SHP77 (cell line): ENCODE results near the gene RSBN1L.
"Not testable (repeated sequence)": the region's sequence is repeated elsewhere in the genome, so short reads cannot be mapped to it uniquely, and the experiment has no call there.

ENCODE experiments used
- DNase-seq, 2 experiments: peaks; one replicate each; lab custom pipeline; 2025; lab: John Stamatoyannopoulos, UW

Gene RSBN1L

DNA sequence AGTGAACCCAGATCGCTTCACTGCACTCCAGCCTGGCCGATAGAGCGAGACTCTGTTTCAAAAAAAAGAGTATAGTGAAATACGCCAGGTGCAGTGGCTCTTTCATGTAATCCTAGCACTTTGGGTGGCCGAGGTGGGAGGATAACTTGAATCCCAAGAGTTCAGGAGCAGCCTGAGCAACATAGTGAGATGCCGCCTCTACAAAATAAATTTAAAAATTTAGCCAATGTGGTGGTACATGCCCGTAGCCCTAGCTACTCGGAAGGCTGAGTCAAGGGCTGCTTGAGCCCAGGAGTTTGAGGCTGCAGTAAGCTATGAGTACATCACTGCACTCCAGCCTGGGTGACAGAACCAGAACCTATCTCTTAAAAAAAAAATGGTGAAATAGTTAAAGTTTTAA is 74.1 kb downstream of the RSBN1L start:
- DNase-seq: no peak

DNA sequence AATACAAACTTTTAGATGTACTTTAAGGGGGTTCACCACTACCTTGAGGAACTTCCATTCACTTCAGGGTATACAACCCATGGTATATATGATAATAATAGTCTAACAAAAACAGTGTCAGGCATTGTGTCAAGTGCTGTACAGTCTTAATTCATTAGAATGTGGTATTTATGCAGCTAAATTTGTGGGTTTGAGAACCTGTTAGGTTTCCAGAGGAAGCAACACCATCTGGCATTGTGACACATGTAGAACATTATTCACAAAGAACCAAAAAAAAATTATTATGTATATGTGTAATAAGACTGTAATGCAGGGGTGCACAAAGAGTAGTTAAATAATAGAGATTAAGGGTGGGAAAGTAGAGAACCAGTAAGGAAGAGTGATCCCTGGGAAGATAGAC is 75.6 kb downstream of the RSBN1L start:
- no peak for DNase-seq

DNA sequence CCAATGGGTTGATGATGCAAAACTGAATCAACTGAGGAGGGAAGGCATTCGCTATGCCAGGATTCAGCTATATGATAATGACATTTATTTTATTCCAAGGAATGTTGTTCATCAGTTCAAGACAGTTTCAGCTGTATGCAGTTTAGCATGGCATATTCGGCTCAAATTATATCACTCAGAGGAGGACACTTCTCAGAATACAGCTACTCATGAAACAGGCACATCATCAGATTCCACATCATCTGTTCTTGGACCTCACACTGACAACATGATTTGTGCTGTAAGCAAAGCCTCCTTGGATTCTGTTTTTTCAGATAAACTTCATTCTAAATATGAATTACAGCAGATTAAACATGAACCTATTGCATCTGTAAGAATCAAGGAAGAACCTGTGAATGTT is 82.3 kb downstream of the RSBN1L start:
- no peak for DNase-seq

DNA sequence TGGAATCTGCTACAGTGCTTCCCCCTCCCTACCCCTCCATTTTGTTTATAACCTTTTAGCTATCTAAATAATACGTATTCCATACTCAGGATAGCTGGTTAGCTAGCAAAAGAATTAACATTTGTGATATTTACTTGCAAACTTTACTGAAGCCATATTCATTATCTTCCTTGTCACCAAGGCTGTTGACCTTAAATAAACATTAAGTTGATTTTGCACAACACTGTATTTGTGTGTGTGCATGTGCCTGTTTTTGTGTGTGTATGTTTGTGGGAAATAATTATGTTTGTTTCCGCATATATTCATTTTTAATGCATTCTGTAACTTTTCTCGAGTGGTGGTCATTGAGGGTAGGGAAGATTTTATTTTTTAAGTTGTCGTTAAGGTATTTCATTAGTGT is 86.1 kb downstream of the RSBN1L start:
- DNase-seq: no peak

DNA sequence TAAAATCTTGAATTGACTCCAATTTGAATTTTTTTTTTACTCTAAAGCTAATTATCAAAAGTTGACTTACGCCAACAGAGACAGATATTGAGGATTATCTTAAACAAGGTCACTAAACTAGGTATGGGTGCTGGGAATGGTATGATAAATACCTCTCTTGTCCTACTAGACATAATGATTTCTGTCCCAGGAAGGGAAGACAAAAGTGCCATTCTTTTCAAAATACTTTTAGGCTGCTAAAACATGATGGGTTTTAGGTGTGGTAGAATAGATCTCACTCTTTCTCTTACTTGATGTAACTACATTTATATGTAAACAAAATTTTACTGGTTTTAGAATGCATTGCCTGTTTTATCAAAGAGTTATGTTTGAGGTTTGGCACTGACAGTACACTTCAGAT is 86.9 kb downstream of the RSBN1L start:
- DNase-seq: no peak

DNA sequence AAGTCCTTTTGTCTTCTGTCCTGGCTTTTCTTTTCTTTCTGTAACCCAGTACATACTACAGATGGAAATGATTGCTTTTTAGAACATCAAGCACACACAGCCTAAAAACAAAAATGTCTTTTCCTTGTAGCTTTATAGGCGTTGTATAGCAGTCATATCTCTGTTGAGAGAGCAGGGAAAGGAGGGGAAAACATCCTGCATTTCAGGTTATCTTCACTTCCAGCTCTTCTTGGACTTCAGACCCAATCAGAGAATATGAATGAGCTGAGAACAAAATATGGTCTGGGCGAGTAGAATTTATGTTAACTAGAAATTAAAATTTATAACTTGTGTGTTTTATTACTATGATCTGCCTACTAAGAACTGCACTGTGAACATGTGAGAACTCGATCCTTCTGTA is 87.3 kb downstream of the RSBN1L start:
- DNase-seq: no peak

DNA sequence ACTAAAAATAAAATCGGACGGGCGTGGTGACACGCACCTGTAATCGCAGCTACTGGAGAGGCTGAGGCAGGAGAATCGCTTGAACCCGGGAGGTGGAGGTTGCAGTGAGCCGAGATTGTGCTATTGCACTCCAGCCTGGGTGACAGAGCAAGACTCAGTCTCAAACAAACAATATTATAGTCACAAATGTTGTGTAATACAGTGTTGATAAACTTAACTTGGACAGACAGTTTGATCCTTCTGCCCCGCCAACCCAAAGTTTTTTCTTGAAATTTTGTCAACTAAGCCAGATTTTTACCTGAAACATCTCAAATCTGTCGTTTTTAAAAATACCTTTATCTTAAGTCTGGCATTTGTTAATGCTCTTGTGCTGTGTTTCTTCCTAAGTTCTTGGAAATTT is 88.2 kb downstream of the RSBN1L start:
- DNase-seq: not testable (repeated sequence)

DNA sequence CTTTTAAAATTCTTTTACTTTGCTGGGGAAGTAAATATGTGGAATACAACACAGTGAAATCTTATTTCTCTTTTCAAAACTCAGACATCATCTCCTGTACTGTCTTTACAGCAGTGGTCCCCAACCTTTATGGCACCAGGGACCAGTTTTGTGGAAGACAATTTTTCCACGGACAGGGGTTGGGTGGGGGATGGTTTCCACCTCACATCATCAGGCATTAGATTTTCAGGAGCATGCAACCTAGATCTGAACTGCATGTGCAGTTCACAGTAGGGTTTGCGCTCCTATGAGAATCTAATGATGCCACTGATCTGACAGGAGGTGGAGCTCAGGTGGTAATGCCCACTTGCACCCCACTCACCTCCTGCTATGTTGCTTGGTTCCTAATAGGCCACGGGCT is 89.8 kb downstream of the RSBN1L start:
- no peak for DNase-seq

DNA sequence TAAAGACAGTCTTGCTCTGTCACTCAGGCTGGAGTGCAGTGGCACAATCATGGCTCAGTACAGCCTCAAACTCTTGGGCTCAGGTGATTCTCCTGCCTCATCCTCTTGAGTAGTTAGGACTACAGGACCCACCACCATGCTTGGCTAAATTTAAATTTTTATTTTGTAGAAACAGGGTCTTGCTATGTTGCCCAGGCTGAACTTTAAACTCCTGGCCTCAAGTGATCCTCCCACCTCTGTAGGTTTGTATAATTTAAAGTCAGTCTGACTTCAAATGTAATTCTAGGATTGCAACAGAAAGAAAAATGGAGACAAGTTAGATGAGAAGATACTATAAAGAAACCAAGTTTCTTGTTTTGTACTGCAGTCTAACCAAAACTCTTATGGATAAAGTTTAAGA is 90.5 kb downstream of the RSBN1L start:
- no peak for DNase-seq

DNA sequence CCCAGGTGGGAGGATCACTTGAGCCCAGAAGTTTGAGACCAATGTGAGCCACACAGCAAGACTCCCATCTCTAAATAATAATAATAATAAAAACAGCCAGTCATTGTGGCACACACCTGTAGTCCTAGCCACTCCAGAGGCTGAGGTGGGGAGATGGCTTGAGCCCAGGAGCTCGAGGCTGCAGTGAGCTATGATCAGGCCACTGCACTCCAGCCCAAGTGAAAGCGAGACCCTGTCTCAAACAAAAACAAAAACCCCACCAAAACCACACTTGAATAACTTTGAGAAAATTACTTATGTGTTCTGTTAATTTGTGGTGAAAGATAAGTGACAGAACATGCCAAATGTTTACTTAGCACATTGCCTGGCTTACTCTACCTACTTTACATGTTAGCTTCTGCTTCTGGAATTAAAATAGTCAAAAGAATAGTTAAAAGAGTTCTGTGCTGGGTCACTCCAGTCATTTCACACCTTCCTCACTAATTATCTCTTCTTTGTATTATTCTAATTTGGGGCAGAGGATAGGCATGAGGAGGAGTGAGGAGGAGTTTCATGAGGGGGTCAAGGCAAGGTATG is 92.2 kb downstream of the RSBN1L start:
- DNase-seq: no peak

DNA sequence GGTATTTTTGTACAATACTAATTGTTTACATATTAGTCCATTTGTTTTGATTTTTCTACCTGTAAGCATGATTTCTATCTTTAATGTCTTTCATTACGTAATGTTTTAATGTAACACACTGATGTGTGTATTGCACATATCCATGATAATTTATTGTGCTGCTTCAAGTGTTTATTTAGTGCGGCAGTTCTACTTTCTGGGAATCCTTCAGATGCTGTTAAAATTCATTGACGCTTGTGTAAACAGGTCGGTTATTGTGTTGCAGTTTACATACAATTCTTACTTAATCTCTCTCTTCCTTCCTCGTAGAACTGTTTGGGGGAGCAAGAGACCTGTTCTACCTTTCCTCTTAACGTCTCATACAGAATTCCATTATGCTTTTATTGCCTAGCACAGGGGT is 95.1 kb downstream of the RSBN1L start:
- DNase-seq: peak; percentile 64 to 75

DNA sequence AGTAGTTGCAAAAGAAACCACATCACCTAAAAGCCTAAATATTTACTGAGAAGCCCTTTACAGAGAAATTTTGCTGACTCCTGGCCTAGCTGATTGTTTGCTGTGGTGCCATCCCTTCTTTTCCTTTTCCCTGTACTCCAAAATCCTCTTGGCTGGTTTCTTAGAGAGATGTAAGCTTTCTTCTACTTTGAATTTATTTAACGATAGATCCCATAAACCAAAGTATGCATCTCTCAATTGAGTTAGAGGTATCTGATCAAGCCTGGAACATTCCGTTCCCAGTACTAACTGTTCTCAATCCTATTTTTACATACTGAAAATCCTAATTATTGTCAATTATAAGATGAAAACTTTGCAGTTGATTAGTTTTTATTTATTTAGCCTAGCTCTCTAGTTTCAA is 95.7 kb downstream of the RSBN1L start:
- no peak for DNase-seq

DNA sequence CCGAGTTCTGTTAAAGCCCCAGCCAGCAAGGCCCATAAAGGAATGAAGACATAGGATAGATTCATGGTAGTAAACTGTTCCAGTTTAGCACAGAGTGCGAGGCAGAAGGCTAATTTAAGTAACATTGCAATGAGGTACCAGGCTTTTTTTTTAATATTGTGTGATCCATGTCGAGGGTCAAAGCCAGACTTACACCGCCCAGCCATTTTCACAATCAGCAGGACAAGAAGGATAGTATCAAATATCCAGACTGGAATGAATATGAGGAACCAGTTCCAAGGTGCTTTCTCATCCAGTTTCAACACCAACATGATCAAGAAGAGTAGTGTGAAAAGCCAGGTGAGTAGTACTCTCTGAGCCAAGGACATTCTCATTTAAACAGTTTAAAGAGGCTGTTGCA is 97.7 kb downstream of the RSBN1L start:
- no peak for DNase-seq

DNA sequence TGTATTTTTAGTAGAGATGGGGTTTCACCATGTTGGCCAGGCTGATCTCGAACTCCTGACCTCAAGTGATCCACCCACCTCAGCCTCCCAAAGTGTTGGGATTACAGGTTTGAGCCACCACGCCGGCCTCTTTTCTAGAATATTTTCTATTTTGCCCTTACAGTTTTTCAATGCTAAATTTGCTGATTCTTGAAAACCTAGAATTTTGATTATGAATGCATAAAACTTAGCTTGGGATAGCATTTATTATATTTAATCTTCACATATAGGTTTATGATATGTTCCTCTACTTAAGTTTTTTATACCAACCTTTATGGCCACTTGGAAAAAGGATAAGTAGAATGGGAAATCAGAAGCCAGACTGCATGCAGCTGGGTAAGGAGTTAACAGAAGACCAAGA is 99.8 kb downstream of the RSBN1L start:
- no peak for DNase-seq

DNA sequence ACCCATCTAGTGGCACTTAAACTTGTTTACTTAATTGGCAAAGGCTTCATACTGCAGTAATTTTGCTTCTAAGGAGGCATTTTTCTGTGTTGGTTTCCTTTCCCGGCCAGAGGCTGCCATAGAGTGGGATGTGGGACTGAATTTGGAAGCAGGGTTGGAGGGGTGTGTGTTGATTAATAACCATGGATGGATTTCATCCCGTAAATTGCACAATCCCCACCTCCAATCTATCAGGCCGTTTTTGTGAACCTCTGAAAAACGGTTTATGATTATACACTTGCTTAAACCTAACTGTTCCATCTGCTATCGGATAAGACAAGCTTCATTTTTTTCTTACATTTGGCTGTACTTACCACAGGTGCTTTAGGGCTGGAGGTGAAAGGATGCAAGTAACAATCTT is 100.7 kb downstream of the RSBN1L start:
- DNase-seq: no peak

DNA sequence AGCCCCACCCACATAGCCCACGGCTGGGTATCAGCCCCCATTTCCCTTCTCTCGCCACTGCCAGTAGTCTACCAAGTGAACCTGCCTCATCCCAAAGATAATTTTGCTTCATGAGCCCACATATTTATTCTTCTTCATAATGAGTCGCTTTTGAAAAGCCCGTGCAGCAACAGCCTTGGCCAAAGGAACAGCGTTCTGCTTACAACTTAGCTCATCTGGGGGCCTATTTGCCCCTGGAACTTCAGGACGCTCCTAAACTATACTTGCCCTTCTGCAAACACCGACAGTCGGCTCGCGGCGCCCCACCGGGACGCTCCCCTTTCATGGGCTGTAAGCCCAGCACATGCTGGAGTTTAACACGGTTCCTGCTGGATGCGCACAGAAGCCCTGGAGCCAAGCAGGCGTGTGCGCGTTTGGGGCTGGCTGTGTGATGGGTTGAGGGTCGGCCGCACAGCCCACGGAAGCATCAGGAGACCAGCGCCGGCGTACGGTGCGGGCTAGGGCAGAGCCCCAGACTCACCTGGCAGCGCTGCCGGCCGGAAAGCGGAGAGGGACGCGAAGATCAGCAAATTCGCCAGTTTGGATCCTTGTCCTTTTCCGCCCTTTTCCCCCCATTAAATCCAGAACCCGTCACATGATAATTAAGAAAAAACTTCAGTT is 101.6 kb downstream of the RSBN1L start:
- DNase-seq: peak in 1 of 2 experiments; percentile 52

DNA sequence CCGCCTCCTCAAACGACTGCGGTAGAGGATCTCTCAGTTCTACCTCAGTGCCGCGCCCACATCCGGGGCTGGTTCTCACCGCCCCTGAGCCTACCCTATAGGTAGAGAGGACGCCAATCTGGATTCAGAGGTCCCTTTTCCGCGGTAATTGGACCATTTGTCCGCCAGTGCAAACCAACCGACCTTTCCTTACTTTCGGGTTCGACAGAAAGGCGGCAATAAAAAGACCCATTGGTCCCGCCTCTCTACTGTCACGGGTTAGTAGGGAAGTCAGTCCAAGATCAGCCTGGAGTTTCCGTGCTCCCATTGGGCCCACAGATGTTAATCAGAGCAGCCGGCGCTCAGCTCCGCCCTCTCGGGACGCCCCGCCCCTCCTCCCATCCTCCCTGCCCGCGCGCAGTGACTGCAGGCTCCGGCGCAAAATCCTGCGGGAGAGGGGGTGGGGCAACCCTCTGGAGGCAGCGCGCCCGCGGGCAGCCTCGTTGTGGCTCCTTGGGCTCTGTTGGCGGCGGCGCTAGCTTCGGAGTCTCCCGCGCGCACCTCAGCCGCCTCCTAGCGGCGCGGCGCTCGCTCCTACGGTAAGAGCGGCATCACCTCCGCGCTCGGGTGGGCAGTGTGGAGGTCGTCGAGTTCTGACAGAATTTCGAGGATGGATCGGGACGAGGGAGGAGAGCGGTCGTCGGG is 102.3 kb downstream of the RSBN1L start, which contains the start of the genes PHTF2 and TMEM60:
TSS of gene PHTF2 (plus strand) at position 380 of the 684 bp plus-strand sequence.
TSS of gene TMEM60 (minus strand) at position 41 of the 684 bp plus-strand sequence. CDS start 4,061 bp downstream, outside the sequence.
- peak; percentile 98 to 99 for DNase-seq

DNA sequence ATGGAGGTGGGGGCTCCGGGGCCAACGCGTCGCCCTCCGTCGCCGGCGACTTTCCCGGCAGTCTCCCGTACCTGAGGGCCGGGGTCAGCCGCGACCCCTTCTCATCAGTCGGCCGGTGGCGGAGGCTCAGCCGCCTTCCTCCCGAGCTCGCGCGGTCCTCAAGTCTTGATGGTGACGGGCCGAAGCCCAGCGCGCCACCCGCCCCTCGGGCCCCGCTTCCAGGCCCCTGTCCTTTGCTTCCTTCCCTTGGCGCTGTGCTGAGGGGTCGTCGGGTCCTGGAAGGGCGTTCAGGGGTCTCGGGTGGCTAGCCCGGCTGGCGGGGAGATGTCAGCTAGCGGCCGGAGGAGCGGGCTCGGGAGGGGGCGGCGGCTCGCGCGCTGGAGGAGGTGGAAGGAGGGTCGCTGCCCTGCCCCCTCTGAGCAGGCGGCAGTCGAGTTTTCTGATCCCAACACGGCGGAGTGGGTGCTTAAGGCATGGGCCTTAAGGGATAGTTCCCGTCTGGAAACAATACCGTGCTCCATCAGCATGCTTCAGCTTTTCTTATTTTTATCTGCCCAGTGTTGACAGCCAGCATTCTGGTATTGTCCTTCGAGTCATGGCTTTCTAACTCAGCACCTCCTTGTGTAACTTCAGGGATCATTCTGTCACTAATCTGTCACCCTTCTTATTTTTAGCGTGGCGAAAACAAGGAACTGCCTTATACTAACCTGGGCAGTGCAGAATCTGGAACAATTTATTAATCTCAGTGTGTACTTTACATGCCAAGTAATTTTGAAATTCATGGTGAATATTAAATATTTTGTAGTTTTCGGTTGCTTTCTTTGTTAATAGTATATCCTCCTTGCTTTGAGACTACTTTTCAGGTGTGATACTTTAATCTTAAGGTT is 103.1 kb downstream of the RSBN1L start:
- DNase-seq: peak in 1 of 2 experiments; percentile 21

DNA sequence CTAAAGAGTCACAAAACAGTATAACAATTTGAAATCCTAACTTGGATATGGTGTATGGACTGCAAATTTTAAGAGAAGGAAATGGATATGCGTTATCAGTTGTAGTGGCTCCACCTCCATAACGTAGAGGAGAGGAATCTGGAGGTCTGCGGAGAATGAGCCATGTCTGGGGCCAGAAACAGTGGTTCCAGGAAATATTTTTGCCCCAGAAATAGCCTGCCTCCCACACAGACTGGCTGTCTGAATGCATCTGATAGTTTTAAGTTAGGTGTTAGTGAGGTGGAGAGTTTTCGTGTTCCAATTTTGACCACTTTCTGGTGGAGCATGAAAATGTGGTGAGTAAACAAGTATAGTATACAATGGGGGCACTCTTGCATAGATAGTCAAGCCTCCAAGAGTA is 103.9 kb downstream of the RSBN1L start:
- no peak for DNase-seq

DNA sequence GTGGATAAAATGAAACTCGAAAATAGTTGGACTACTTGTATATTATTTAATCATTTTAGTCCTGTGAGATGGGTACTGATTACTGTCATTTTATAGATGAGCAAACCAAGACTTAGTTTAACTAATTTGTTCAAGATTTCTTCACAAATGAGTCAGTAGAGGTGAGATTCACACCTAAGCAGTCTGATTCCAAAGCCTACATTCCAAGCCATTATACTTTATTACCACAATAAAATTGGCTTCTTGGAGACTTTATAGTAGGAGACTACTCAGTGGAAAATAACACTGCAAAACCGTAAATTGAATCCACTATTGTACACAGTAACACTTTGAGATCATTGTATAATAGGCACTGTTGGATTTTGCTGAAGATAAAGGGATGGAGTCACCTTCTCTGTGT is 104.5 kb downstream of the RSBN1L start:
- no peak for DNase-seq

DNA sequence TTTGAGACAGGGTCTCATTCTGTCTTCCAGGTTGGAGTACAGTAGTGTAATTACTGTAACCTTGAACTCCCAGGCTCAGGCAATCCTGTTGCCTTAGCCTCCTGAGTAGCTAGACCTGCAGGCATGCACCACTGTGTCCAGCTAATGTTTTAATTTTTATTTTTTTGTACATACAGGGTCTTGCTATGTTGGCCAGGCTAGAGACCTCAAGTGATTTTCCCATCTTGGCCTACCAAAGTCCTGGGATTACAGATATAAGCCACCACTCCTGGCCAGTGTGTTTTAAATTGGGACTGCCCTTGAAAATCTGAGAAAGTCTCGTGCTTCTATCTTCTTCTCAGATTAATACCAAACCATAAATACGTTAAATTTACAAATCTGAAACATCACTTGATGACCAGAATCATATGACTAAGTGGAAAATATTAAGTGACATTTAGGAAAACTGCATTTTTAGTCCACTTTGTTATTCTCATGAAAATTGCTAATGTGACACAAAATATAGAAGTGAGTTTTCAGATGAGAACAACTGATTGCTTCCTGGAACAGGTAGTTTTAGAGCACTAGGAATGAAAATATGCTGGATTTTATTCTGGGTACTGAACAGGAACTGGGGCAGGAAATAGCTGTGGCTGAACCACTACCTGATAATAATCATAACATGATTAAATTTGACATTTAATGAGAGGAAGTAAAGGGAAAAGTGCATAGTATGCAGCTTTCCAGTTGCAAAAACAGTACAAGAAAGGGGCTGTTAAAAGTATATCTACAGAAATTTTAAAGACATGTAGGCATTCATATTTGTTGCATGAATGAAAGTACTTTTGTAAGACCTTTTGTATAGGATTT is 106.5 kb downstream of the RSBN1L start:
- DNase-seq: no peak
